Duodenal mucosa (tissue), 2 donors: ENCODE data around the gene POMP.
"Not testable (repeated sequence)": the region's sequence is repeated elsewhere in the genome, so short reads cannot be mapped to it uniquely, and the experiment has no call there.

Experiments
- H3K27ac ChIP-seq: one replicate; pipeline ENCODE4 v1.7.0; 2013; ENCODE audit warnings: low read depth, low read length
- H3K27me3 ChIP-seq, 2 donors: one replicate each; pipeline ENCODE4 v1.7.0; 2013; ENCODE audit warnings: low read length in 2 of 2, control low read depth in 1 of 2; ENCODE audit not compliant: insufficient read depth in 2 of 2, control insufficient read depth in 1 of 2
- H3K36me3 ChIP-seq, 2 donors: one replicate each; pipeline ENCODE4 v1.7.0; 2013; ENCODE audit warnings: low read length in 2 of 2, control low read depth in 1 of 2; ENCODE audit not compliant: insufficient read depth in 2 of 2, control insufficient read depth in 1 of 2
- H3K4me1 ChIP-seq, 2 donors: one replicate each; pipeline ENCODE4 v1.7.0; 2013; ENCODE audit warnings: low read length in 2 of 2, control low read depth in 1 of 2; ENCODE audit not compliant: insufficient read depth in 2 of 2, control insufficient read depth in 1 of 2
- H3K4me3 ChIP-seq, 2 donors: one replicate each; pipeline ENCODE4 v1.7.0; 2013; ENCODE audit warnings: low read length in 2 of 2, low read depth in 1 of 2
- H3K9ac ChIP-seq, 2 donors: one replicate each; pipeline ENCODE4 v1.7.0; 2013; ENCODE audit warnings: low read length in 2 of 2, low read depth in 1 of 2
- H3K9me3 ChIP-seq, 2 donors: one replicate each; pipeline ENCODE4 v1.7.0; 2013; ENCODE audit warnings: low read length in 2 of 2, control low read depth in 1 of 2; ENCODE audit not compliant: control insufficient read depth in 1 of 2

The POMP gene

GRCh38 chr13:28685892-28686291 lies 27.0 kb downstream of the POMP start:
- Histone ChIP-seq H3K27me3 (no peaks in the 10 kb centered on the region), H3K4me1 (no peaks in the 10 kb centered on the region), H3K4me3 (no peak overlapping the region), H3K36me3 (peaks cover 0 to under 1% of the 10 kb centered on the region in 2 donors), H3K27ac (no peak overlapping the region), H3K9ac (no peak overlapping the region), H3K9me3 (no peaks in the 10 kb centered on the region)

GRCh38 chr13:28693605-28694491 lies 34.9 kb downstream of the POMP start:
- not testable (repeated sequence) for H3K9ac ChIP-seq, H3K4me3 ChIP-seq, H3K27ac ChIP-seq, H3K9me3 ChIP-seq, H3K27me3 ChIP-seq, H3K4me1 ChIP-seq, H3K36me3 ChIP-seq

GRCh38 chr13:28697441-28697840 lies 38.5 kb downstream of the POMP start:
- H3K4me3 ChIP-seq: no peak overlapping the region
- H3K27me3 ChIP-seq: no peaks in the 10 kb centered on the region
- no peak overlapping the region for H3K9ac ChIP-seq
- no peaks in the 10 kb centered on the region for H3K9me3 ChIP-seq
- no peaks in the 10 kb centered on the region for H3K4me1 ChIP-seq
- H3K36me3 ChIP-seq: peaks cover 9 to 22% of the 10 kb centered on the region in 2 donors
- H3K27ac ChIP-seq: no peak overlapping the region

- H3K36me3 ChIP-seq: peaks cover 11 to 35% of the 10 kb centered on the region in 2 donors
- no peaks in the 10 kb centered on the region for H3K27me3 ChIP-seq
- H3K27ac ChIP-seq: no peak overlapping the region
- H3K4me1 ChIP-seq: no peaks in the 10 kb centered on the region
- no peak overlapping the region for H3K9ac ChIP-seq
- H3K4me3 ChIP-seq: no peak overlapping the region
- no peaks in the 10 kb centered on the region for H3K9me3 ChIP-seq
These were observed 40.3 kb downstream of the POMP start for GRCh38 chr13:28699246-28699645.

DNA sequence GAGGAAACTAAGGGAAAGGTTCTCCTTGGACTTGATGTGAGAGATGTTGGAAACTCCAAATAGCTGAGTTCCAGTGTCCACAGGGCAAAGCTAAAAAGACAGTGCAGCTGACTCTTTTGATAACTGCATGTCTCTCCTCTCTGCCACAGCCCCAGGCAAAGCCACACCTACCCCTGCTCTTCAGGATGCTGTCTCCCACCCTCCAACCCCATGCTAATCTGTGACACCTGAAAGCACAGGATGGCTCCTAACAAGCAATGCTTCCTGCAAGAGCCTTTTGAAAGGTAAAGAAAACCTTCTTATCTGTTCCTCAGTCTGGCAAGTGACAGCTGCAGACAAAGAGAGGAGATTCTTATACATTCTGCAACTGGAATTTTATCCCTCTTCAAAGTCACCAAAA lies 45.4 kb downstream of the POMP start:
- Histone ChIP-seq H3K9ac (no peak overlapping the region), H3K27me3 (no peaks in the 10 kb centered on the region), H3K9me3 (no peaks in the 10 kb centered on the region), H3K36me3 (peaks cover 8 to 47% of the 10 kb centered on the region in 2 donors), H3K4me3 (no peak overlapping the region), H3K4me1 (peaks cover 0 to 8% of the 10 kb centered on the region in 2 donors), H3K27ac (no peak overlapping the region)

GRCh38 chr13:28704919-28705318 lies 46.0 kb downstream of the POMP start:
- Histone ChIP-seq H3K4me1 (peaks cover 5 to 9% of the 10 kb centered on the region in 2 donors), H3K9ac (no peak overlapping the region), H3K9me3 (no peaks in the 10 kb centered on the region), H3K4me3 (no peak overlapping the region), H3K27me3 (no peaks in the 10 kb centered on the region), H3K36me3 (peaks cover 8 to 47% of the 10 kb centered on the region in 2 donors), H3K27ac (no peak overlapping the region)

DNA sequence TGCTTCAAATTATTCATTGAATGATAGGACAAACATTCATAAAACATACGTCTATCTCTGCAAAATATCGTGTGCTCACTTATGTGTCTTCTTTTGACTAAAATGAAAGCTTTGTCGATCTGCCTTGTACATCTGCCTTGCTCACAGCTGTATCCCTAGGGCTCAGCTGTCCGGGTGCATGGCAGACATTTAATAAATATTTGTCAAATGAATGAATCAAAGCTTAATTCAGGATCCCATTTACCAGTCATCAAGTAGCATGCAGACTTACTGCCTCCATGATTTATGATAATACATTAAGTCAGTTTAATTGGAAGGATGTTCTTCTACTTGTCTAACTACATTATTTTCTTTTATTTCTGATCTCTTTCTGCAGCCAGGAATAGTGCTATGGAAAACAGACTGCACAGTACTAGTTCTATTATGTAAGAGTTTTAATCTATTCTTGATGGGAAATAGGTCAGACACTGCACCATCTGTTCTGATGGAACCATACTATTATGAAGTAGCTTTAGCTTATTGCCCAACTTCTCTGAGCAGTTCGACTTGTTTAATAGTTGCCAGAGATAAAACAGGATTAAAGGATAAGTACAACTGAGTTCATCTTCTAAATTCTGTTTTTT lies 46.6 kb downstream of the POMP start:
- Histone ChIP-seq H3K36me3 (peaks cover 3 to 44% of the 10 kb centered on the region in 2 donors), H3K27me3 (no peaks in the 10 kb centered on the region), H3K9ac (no peak overlapping the region), H3K4me3 (no peak overlapping the region), H3K27ac (no peak overlapping the region), H3K9me3 (no peaks in the 10 kb centered on the region), H3K4me1 (peaks cover 6 to 16% of the 10 kb centered on the region in 2 donors)

- H3K4me1 ChIP-seq: peaks cover 11 to 25% of the 10 kb centered on the region in 2 donors
- peaks cover 5 to 28% of the 10 kb centered on the region in 2 donors for H3K36me3 ChIP-seq
- H3K4me3 ChIP-seq: no peak overlapping the region
- no peaks in the 10 kb centered on the region for H3K9me3 ChIP-seq
- H3K9ac ChIP-seq: no peak overlapping the region
- no peaks in the 10 kb centered on the region for H3K27me3 ChIP-seq
- no peak overlapping the region for H3K27ac ChIP-seq
These were observed 48.9 kb downstream of the POMP start for GRCh38 chr13:28707629-28708427.

- peaks cover 12 to 25% of the 10 kb centered on the region in 2 donors for H3K4me1 ChIP-seq
- H3K4me3 ChIP-seq: peak overlapping the region in 1 of 2 donors; percentile 15
- H3K27me3 ChIP-seq: no peaks in the 10 kb centered on the region
- H3K27ac ChIP-seq: peak overlapping the region; percentile 70
- no peaks in the 10 kb centered on the region for H3K9me3 ChIP-seq
- H3K9ac ChIP-seq: no peak overlapping the region
- H3K36me3 ChIP-seq: peaks cover 4 to 10% of the 10 kb centered on the region in 2 donors
These were observed 51.2 kb downstream of the POMP start for GRCh38 chr13:28710161-28710560.

GRCh38 chr13:28714651-28715050 lies 55.7 kb downstream of the POMP start:
- H3K27me3 ChIP-seq: no peaks in the 10 kb centered on the region
- H3K27ac ChIP-seq: no peak overlapping the region
- no peak overlapping the region for H3K9ac ChIP-seq

More at GRCh38 chr13:28714651-28715050, 55.7 kb downstream of the POMP start:
- Histone ChIP-seq H3K4me1 (peaks cover 25 to 35% of the 10 kb centered on the region in 2 donors), H3K4me3 (no peak overlapping the region), H3K9me3 (no peaks in the 10 kb centered on the region), H3K36me3 (peaks cover 4 to 6% of the 10 kb centered on the region in 2 donors)
